Hepatocyte (in vitro differentiated cells): ENCODE data around the gene S100A8.

ENCODE experiments used
- CTCF ChIP-seq: fragments of 200-600 bp; sonication (generic); IDR thresholded peaks from 2 replicates; pipeline ENCODE4 v1.5.1; 2016; ENCODE audit warnings: antibody characterized with exemption, mild to moderate bottlenecking; ENCODE audit not compliant: poor library complexity
- EZH2 ChIP-seq: fragments of 200-600 bp; sonication (generic); IDR thresholded peaks from 2 replicates; pipeline ENCODE4 v1.6.1; 2016; ENCODE audit warnings: antibody characterized with exemption, mild to moderate bottlenecking, borderline replicate concordance
- EZH2phosphoT487 ChIP-seq: fragments of 200-600 bp; sonication (generic); IDR thresholded peaks from one replicate; pipeline ENCODE4 v1.6.1; 2018; ENCODE audit warnings: antibody characterized with exemption, mild to moderate bottlenecking, low read depth, moderate library complexity; ENCODE audit not compliant: unreplicated experiment, severe bottlenecking

GRCh38 chr1:153359241-153359640 lies 31.6 kb downstream of the S100A8 start:
- TF ChIP-seq CTCF (no peak), EZH2 (no peak), EZH2phosphoT487 (no peak)
